Fibroblast of lung (primary cell): ENCODE results near the gene METTL23. TPM values are rescaled to one million over a fixed set of nuclear protein-coding genes. Genes with fewer than 3 reads are reported as not detected.

Experiments
- DNase-seq, 2 donors: peaks; one replicate each; pipeline versions ENCODE4 v3.0.0 to v3.0.0-alpha.2; 2010; ENCODE audit warnings: low read depth in 2 of 2
- H2AFZ ChIP-seq: 2 replicates; pipeline ENCODE4 v1.5.1; 2012; ENCODE audit warnings: low read length, control low read depth, inconsistent platforms
- H3K27ac ChIP-seq: 2 replicates; pipeline ENCODE4 v1.5.1; 2011; ENCODE audit warnings: low read length, control low read depth; ENCODE audit not compliant: insufficient read depth
- H3K27me3 ChIP-seq: 2 replicates; pipeline ENCODE4 v1.5.1; 2011; ENCODE audit warnings: mild to moderate bottlenecking, low read length; ENCODE audit not compliant: control insufficient read depth, insufficient read depth
- H3K36me3 ChIP-seq: 2 replicates; pipeline ENCODE4 v1.5.1; 2011; ENCODE audit warnings: low read length; ENCODE audit not compliant: control insufficient read depth, insufficient read depth
- H3K4me1 ChIP-seq: 2 replicates; pipeline ENCODE4 v1.5.1; 2011; ENCODE audit warnings: low read length; ENCODE audit not compliant: control insufficient read depth, insufficient read depth; ENCODE audit errors: extremely low read depth
- H3K4me2 ChIP-seq: 2 replicates; pipeline ENCODE4 v1.5.1; 2011; ENCODE audit warnings: low read length, control low read depth; ENCODE audit not compliant: insufficient read depth; ENCODE audit errors: extremely low read depth
- H3K4me3 ChIP-seq, 4 experiments: fragments of 200-600 bp in 1 of 4; sonication (generic) in 1 of 4; replicated peaks in 1 of 4; 2 replicates each; pipeline ENCODE4 v1.5.1; 2011 to 2016; ENCODE audit warnings: low read length in 4 of 4, low read depth in 3 of 4, mild to moderate bottlenecking in 3 of 4, control low read depth in 2 of 4, inconsistent platforms in 1 of 4, mixed read lengths in 1 of 4; ENCODE audit not compliant: insufficient read depth in 1 of 4; ENCODE audit errors: control extremely low read depth in 1 of 4
- H3K79me2 ChIP-seq: 2 replicates; pipeline ENCODE4 v1.5.1; 2012; ENCODE audit warnings: mild to moderate bottlenecking, low read length, inconsistent platforms; ENCODE audit not compliant: control insufficient read depth, insufficient read depth
- H3K9ac ChIP-seq: 2 replicates; pipeline ENCODE4 v1.5.1; 2011; ENCODE audit warnings: mild to moderate bottlenecking, low read length, control low read depth; ENCODE audit not compliant: insufficient read depth
- H3K9me3 ChIP-seq: 2 replicates; pipeline ENCODE4 v1.5.1; 2012; ENCODE audit warnings: low read depth, low read length; ENCODE audit not compliant: control insufficient read depth, insufficient read depth
- H4K20me1 ChIP-seq: 2 replicates; pipeline ENCODE4 v1.5.1; 2011; ENCODE audit warnings: low read length; ENCODE audit not compliant: control insufficient read depth, insufficient read depth; ENCODE audit errors: extremely low read depth
- EZH2 ChIP-seq: IDR thresholded peaks from 2 replicates; pipeline ENCODE4 v1.5.1; 2012; ENCODE audit warnings: low read length, control low read depth, mild to moderate bottlenecking; ENCODE audit errors: missing control alignments
- polyA plus RNA-seq, 2 donors: library from polyadenylated mRNA; depleted of rRNA in 1 of 2; stranded (reverse) in 1 of 2; unstranded in 1 of 2; fragments of >200 nt; gene quantifications; 2 replicates each; pipeline ENCODE4 v1.2.1, GENCODE V29; 2011 to 2012; ENCODE audit warnings: missing spikeins in 1 of 2
- total RNA-seq: library from RNA; depleted of rRNA; stranded (reverse); fragments of >200 nt; gene quantifications from 2 replicates; pipeline ENCODE4 v1.2.1, GENCODE V29; 2014
- TF ChIP-seq, protein P1 (sequence below), 2 donors: IDR thresholded peaks in 1 of 2; conservative IDR thresholded peaks in 1 of 2; 1 replicate in 1 of 2; 2 replicates in 1 of 2; pipeline ENCODE4 v1.5.1; 2011 to 2012; ENCODE audit warnings: low read length in 2 of 2, control low read depth in 1 of 2, inconsistent platforms in 1 of 2, low read depth in 1 of 2, mild to moderate bottlenecking in 1 of 2

METTL23 gene
- total and polyA plus RNA-seq, 2 donors (not counting 1 experiment from before 2014, with no cell fraction given): 26.4 to 35.1 TPM

DNA sequence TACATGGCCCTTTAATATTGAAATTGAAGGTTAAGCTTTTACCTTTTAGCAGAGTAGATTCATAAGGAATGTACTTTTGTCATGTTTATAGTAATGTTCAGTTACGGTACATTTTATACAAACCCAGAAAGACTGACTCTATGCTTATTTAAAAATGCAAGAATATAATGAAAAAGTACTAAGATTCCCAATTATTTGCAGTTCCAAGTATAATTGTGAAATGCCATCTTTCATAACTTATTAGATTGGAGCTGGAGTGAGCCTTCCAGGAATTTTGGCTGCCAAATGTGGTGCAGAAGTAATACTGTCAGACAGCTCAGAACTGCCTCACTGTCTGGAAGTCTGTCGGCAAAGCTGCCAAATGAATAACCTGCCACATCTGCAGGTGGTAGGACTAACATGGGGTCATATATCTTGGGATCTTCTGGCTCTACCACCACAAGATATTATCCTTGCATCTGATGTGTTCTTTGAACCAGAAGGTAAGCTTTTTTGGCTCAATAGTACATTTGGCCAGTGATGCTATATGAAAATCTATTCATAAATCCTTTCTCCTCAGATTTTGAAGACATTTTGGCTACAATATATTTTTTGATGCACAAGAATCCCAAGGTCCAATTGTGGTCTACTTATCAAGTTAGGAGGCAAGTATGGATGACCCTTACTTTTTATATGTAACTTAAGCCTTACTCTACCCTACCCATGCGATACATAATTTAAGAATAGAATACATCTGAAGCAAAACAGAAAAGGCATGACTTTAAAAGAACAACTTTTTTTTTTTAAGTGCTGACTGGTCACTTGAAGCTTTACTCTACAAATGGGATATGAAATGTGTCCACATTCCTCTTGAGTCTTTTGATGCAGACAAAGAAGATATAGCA is 6.3 kb downstream of the METTL23 start:
- H4K20me1 ChIP-seq: no peaks in the 10 kb centered on the region
- H3K4me1 ChIP-seq: peaks cover 5% of the 10 kb centered on the region
- peak; percentile 33 to 42 for DNase-seq
- no peak overlapping the region for H2AFZ ChIP-seq
- H3K4me2 ChIP-seq: peak overlapping the region; percentile 66
- no peak overlapping the region for H3K9ac ChIP-seq
- H3K27me3 ChIP-seq: no peaks in the 10 kb centered on the region
- H3K27ac ChIP-seq: no peak overlapping the region
- peaks cover 14% of the 10 kb centered on the region for H3K36me3 ChIP-seq
- H3K79me2 ChIP-seq: peaks cover 70% of the 10 kb centered on the region
- H3K4me3 ChIP-seq: peak overlapping the region in 2 of 4 experiments; percentile 93 to 96
- H3K9me3 ChIP-seq: no peaks in the 10 kb centered on the region
- TF ChIP-seq, protein P1, sequence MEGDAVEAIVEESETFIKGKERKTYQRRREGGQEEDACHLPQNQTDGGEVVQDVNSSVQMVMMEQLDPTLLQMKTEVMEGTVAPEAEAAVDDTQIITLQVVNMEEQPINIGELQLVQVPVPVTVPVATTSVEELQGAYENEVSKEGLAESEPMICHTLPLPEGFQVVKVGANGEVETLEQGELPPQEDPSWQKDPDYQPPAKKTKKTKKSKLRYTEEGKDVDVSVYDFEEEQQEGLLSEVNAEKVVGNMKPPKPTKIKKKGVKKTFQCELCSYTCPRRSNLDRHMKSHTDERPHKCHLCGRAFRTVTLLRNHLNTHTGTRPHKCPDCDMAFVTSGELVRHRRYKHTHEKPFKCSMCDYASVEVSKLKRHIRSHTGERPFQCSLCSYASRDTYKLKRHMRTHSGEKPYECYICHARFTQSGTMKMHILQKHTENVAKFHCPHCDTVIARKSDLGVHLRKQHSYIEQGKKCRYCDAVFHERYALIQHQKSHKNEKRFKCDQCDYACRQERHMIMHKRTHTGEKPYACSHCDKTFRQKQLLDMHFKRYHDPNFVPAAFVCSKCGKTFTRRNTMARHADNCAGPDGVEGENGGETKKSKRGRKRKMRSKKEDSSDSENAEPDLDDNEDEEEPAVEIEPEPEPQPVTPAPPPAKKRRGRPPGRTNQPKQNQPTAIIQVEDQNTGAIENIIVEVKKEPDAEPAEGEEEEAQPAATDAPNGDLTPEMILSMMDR (conservative IDR thresholded peaks at IDR 0.05 in 1 of 2, IDR thresholded peaks at IDR 0.05 in 1 of 2; ENCODE audit: low read depth in 1 of 2, low read length in 2 of 2): no peak
- TF ChIP-seq EZH2: no peak

DNA sequence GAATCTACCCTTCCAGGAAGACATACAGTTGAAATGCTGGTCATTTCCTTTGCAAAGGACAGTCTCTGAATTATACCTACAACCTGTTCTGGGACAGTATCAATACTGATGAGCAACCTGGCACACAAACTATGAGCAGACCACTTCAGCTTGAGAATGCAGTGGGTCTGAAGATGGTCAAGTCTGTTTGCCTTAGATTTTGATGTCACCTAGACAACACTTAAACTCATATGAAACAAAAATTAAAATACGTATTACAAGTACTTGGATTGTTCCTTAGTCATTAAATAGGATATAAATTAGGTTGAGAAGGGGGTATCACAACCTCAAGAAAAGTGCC is 6.9 kb downstream of the METTL23 start:
- H3K9ac ChIP-seq: no peak overlapping the region
- peak overlapping the region; percentile 16 to 96 (median 94) for H3K4me3 ChIP-seq
- no peaks in the 10 kb centered on the region for H3K27me3 ChIP-seq
- no peaks in the 10 kb centered on the region for H3K9me3 ChIP-seq
- peaks cover 5% of the 10 kb centered on the region for H3K4me1 ChIP-seq
- no peak for DNase-seq
- no peak overlapping the region for H2AFZ ChIP-seq
- TF ChIP-seq, protein P1 (conservative IDR thresholded peaks at IDR 0.05 in 1 of 2, IDR thresholded peaks at IDR 0.05 in 1 of 2; ENCODE audit: low read depth in 1 of 2, low read length in 2 of 2): no peak
- TF ChIP-seq EZH2: no peak
- no peaks in the 10 kb centered on the region for H4K20me1 ChIP-seq
- no peak overlapping the region for H3K27ac ChIP-seq
- H3K4me2 ChIP-seq: peak overlapping the region; percentile 66
- H3K79me2 ChIP-seq: peaks cover 66% of the 10 kb centered on the region
- H3K36me3 ChIP-seq: peaks cover 14% of the 10 kb centered on the region

DNA sequence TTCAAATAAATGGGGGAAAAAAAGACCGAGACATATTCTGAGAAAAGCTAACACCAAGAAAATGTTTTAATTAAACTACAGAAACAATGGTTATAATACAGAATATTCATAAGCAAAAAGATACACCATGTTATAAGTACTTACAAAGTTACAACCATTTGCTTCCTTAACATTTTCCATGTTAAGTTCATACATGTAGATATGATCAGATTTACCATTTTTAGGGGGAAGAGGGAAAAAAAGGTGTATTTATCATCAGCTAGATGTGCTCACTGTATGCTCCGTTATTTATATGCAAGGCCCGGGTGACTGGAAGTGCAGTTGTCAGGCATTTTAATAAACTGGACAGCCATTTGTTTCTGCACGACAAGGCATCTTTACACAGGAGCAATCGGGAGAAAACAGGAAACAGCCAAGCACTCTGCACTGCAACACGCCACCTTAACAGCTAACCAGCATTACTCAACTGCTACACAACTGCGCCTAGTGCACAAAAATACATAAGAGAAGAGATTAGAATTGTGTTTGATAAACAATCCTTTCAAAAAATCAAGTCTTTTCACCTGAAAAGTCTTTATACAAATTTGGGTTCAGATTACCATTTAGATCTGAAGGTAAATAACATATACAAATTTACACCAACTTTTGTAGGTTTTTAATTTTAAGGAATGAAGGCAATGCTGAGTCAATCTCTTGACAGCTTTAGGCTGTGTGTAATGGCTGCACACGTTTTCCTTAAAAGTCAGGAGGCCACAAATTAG is 7.6 kb downstream of the METTL23 start:
- H3K4me1 ChIP-seq: peaks cover 8% of the 10 kb centered on the region
- H3K4me3 ChIP-seq: peak overlapping the region; percentile 93 to 96 (median 94)
- no peak overlapping the region for H2AFZ ChIP-seq
- H4K20me1 ChIP-seq: no peaks in the 10 kb centered on the region
- peaks cover 14% of the 10 kb centered on the region for H3K36me3 ChIP-seq
- no peaks in the 10 kb centered on the region for H3K9me3 ChIP-seq
- peak; percentile 44 to 46 for DNase-seq
- H3K9ac ChIP-seq: no peak overlapping the region
- peak overlapping the region; percentile 9 for H3K27ac ChIP-seq
- no peaks in the 10 kb centered on the region for H3K27me3 ChIP-seq
- H3K79me2 ChIP-seq: peaks cover 69% of the 10 kb centered on the region
- peak overlapping the region; percentile 95 for H3K4me2 ChIP-seq
- TF ChIP-seq EZH2: no peak
- TF ChIP-seq, protein P1 (conservative IDR thresholded peaks at IDR 0.05 in 1 of 2, IDR thresholded peaks at IDR 0.05 in 1 of 2; ENCODE audit: low read depth in 1 of 2, low read length in 2 of 2): no peak
